A549 treated with AZD9567 at 1 μM for 4 hours (cell line): ENCODE measurements around the gene NUF2. TPM values are rescaled to one million over a fixed set of nuclear protein-coding genes. Genes with fewer than 3 reads are reported as not detected.

Source experiments
- total RNA-seq: library from RNA; stranded (reverse); fragments of 200-300 nt; extraction: Qiagen RNA extraction; gene quantifications from 5 replicates; pipeline ENCODE4 v1.2.3, GENCODE V29; 2022; ENCODE audit not compliant: insufficient read depth

The NUF2 gene
- 21.9 to 29.4 TPM (median 24.7 TPM) in 5 replicates for total RNA-seq

GRCh38 chr1:163321311-163322305, at the start of gene NUF2:
Gene NUF2, plus strand, starts transcription at chr1:163321954. Its CDS starts 4,098 bp downstream, at chr1:163326052.

Other genes with a start within 250 kb of the NUF2 start
- 0.47 to 1.2 TPM (median 0.68 TPM) in 4 of 5 replicates, not detected in the other for gene RGS5, start 119.0 kb upstream of the NUF2 start, total RNA-seq